Activated T-cell treated with anti-CD3 and anti-CD28 coated beads for 48 hours (primary cell): ENCODE data around the gene GPR83.
"Not testable (repeated sequence)": the region's sequence is repeated elsewhere in the genome, so short reads cannot be mapped to it uniquely, and the experiment has no call there.

Experiments used
- DNase-seq: peaks from one replicate; pipeline ENCODE4 v3.0.0-alpha.2; 2020; ENCODE audit warnings: low read depth

Gene GPR83

DNA sequence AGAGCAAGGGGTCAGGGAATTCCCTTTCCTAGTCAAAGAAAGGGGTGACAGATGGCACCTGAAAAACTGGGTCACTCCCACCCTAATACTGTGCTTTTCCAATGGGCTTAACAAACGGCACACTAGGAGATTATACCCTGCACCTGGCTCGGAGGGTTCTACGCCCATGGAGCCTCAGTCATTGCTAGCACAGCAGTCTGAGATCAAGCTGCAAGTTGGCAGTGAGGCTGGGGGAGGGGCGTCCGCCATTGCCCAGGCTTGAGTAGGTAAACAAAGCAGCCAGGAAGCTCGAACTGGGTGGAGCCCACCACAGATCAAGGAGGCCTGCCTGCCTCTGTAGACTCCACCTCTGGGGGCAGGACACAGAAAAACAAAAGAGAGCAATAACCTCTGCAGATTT is 30.6 kb downstream of the GPR83 start:
- not testable (repeated sequence) for DNase-seq

DNA sequence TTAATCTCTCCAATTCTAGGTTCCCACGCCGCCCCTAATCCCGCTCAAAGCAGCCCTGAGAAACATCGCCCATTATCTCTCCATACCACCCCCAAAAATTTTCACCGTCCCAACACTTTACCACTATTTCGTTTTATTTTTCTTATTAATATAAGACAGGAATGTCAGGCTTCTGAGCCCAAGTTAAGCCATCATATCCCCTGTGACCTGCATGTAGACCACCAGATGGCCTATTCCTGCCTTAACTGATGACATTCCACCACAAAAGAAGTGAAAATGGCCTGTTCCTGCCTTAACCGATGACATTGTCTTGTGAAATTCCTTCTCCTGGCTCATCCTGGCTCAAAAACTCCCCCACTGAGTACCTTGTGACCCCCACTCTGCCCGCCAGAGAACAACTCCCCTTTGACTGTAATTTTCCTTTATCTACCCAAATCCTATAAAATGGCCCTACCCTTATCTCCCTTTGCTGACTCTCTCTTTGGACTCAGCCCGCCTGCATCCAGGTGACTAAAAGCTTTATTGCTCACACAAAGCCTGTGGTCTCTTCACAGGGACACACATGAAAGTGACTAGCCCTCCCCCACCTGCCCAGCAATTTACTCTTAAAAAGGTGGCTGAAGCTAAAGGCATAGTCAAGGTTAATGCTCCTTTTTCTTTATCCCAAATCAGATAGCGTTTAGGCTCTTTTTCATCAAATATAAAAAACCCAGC is 50.2 kb downstream of the GPR83 start:
- not testable (repeated sequence) for DNase-seq

DNA sequence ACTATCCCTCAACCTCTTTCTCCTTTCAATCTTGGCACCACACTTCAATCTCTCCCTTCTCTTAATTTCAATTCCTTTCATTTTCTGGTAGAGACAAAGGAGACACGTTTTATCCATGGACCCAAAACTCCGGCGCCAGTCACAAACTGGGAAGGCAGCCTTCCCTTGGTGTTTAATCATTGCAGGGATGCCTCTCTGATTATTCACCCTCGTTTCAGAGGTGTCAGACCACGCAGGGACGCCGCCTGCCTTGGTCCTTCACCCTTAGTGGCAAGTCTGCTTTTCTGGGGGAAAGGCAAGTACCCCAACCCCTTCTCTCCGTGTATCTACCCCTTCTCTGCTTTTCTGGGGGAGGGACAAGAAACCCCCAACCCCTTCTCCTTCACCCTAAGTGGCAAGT is 54.9 kb downstream of the GPR83 start:
- not testable (repeated sequence) for DNase-seq

DNA sequence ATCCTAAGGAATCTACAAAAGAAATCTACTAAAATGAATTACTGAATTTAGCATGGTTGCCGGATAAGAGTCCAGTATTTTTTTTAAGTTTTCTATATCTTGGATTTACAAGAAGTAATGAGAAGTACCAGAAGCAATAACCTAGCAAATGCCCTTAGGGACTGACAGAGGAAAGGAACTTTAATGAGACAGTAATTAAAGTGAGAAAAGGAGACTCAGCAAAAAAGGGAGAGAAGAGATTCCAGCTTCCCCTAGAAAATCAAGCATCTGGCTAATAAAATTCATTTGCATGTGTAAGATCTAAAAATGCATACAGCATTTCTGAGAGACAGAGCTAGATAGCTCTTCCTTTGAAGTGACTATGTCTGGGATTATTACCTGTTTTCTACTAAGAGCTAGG is 57.7 kb downstream of the GPR83 start:
- no peak for DNase-seq

DNA sequence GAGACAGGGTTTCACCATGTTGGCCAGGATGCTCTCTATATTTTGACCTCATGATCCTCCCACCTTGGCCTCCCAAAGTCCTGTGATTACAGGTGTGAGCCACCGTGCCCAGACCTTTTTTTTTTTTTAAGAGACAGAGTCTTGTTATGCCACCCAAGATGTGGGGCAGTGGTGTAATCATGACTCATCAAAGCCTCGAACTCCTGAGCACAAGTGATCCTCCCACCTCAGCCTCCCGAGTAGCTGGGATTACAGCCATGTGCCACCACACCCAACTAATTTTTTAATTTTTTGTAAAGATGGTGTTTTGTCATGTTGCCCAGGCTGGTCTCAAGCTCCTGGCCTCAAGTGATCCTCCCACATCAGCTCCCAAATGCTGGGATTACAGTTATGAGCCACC is 59.0 kb downstream of the GPR83 start:
- DNase-seq: no peak

DNA sequence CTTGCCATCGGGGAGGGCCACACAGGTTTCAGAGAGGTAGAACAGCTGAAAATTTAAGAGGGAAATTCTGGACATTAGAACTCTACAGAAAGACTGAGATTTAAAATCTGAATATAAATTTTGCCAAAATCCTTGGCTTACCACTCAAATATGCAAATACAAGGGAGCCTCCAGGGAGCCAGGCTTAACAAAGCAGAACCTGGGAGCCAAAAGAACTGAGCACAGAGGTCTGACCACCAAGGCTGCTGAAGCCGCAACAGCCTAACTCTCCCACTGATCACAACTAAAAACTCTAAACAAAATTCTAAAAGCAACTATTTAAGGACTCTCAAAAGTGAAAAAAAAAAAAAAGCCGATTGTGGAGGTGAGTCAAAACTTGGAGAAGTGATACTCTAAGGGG is 62.6 kb downstream of the GPR83 start:
- DNase-seq: no peak

DNA sequence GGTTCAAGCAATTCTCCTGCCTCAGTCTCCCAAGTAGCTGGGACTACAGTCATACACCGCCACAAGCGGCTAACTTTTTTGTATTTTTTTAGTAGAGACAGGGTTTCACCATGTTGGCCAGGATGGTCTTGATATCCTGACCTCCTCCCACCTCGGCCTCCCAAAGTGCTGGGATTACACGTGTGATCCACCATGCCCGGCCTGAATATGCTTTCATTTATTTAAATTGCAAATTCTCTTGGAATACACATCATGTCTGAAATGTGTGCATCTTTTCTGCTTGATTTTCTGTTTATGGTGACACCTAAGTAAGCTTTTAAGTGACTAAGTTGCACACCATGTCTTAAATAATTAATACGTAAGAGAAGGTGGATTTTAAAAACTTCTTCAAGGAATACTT is 65.2 kb downstream of the GPR83 start:
- DNase-seq: no peak

DNA sequence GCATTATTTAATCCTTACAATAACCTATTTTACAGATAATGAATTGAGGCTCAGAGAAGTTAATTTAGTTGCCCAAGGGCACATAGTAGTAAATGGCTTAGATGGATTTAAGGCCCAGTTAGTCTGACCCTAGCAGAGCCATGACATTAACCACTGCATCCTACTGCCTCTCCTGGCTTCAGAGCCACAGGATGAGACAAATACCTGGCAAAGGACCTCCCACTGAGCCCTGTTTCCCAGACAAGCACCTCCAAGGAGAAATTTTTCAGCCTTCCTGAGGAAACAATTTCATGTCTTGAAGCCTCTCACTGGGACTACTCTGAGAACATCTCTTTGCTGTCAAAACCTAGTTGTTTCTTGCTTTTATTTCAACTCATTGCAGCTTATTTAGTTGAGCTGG is 68.4 kb downstream of the GPR83 start:
- no peak for DNase-seq

DNA sequence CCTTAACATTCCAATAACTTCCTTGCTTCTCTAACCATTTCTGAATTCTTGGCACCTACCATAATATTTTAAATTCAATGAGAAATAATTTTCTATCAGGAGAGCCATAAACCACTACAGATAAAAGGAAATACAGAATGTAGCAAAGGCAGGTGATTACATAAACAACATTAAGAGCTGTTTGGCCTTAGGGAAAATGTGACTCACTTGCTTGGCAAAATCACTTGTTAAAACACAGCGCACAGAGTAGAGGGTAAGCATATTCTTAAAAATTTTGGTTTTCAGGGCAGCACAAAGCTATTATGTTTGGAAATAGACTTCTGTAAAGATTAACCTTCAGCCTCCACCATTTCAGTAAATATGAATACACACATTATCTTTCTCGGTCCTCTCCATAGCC is 70.4 kb downstream of the GPR83 start:
- no peak for DNase-seq

DNA sequence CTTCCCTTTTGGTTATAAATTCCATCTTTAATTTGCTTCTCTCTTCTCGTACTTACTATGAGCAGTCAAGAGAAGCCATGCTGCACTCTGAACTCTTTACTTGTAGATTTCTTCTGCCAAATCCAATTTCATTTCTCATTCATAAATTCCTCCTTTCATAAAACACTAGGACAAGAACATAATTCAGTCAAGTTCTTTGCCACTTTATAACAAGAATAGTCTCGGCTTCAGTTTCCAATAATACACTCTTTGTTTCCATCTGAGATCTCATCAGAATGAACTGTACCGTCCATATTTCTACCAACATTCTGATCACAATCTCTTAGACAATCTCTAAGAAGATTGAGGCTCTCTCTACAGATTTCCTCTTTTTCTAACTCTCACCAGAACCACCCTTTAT is 71.7 kb downstream of the GPR83 start:
- no peak for DNase-seq

DNA sequence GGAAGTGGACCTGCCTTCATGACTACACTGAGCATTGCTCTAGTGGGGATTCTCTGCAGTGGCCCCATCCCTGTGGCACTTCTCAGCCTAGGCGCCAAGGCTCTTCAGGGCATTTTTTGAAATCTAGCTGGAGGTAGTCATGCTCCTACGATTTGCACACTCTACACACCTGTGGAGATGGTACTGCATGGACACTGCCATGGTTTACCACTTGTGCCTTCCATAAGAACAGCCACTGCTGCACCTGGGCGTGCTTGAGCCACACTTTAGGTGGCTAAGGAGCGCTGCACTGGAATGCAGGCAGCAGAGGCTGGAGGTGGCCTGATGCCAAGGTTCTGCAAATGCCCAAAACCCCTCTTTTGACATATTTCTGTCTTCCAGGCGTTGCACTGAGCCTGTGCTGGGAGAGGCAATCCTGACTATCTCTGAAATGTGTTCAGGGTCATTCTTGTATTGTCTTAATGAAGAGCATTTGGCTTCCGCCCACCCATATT is 72.6 kb downstream of the GPR83 start:
- DNase-seq: no peak
